Measurements from ENCODE around the gene ID3. TPM values are rescaled to one million over a fixed set of nuclear protein-coding genes. Genes with fewer than 3 reads are reported as not detected.
"Not testable (repeated sequence)": the region's sequence is repeated elsewhere in the genome, so short reads cannot be mapped to it uniquely, and the experiment has no call there.

ID3 gene
- total RNA-seq, 1 donor from 2014 or later = 30.3 TPM

- no peak for DNase-seq
These were observed 29.6 kb upstream of the ID3 start for GRCh38 chr1:23588749-23589548.

DNA sequence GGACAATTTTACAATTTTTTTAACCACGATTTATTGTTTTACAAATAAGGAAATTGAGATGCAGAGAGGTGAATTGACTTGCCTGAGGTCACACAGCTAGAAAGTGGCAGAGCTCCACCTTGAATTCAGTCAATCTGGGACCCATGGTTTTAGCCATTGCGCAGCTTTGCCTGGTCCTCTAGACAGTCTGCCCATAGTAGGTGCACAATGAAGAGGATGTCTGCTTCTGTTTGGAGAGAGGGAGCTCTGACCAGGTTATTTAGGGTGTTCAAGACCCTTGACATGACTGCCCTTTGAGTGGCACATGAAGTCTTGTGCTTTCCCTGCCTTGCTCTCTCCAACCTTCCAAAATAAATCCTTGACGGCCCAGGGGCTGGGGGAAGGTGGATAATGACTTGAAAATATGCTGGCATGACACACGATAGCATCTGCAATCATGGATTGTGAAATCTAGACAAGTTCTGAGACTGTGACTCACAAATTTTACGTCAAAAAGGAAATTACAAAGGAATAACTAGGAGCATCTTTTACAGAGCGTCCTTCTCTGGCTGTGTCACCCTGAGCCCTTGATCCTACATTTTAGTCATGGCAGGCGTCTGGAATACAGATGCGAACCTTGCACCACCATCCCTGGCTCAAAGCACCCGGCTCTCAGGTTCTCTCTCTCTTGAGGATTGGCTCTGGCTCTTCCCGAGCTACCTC is 26.2 kb upstream of the ID3 start:
- DNase-seq = no peak

DNA sequence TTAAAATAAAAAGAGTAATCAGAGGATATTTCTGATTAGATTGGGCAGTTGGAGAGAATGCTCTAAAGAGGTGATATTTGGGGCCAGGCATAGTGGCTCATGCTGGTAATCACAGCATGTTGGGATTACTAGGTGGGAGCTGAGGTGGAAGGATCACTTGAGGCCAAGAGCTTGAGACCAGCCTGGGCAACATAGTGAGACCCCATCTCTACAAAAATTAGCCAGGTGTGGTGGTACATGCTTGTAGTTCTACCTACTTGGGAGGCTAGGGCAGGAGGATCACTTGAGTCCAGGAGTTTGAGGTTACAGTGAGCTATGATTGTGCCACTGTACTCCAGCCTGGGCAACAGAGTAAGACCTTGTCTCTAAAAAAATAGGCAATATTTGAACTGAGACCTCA is 24.4 kb upstream of the ID3 start:
- not testable (repeated sequence) for DNase-seq

DNA sequence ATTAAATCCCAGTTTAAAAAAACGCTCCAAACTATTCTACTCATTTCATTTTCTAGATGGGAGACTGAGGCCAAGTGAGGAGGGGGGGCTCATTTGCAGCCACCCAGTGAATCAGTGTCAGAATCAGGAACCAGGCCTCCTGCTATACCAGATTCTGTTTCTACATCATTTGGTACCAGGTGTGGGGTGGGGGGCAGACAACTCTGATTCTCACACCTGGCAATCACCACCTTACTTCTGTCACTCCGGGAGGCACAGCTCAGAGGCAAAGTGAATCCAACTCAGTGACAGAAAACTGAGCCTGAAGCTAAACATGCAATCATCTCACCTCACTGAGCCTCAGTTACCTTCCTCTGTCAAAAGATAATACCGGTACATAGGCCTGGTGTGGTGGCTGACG is 23.5 kb upstream of the ID3 start:
- no peak for DNase-seq

- no peak for DNase-seq
These were observed 21.9 kb upstream of the ID3 start for GRCh38 chr1:23581219-23581618.

- DNase-seq = no peak
These were observed 19.7 kb upstream of the ID3 start for GRCh38 chr1:23578997-23579363.

DNA sequence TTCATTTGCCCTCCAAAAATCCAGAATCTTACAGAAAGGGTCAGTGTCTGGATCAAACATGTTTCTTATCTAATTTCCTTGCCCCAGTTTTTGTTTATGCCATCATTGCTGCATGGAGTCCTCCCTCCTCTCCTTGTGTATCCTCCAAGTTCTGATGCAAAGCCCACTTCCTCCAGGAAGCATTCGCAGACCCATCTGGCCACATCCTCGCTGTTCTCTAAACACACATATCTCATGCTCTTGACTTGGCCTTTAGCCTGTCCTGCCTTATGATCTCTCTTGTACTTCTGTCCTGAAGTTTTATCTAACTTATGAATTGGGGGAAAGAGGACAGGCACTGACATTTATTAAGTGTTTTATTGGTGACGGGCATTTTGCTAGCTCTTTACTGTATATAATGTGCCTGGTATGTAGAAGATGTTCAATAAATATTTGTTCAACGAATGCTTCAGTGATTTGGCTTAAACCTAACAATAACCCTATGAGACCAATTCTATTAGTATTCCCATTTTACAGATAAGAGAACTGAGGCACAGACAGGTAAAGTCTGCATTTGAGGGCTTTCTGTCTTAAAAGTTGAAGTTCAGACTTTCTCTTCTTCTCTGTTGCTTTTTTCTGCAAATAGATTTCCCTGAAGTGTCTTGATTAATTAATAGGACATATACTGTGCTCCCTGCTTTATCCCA is 19.2 kb upstream of the ID3 start:
- no peak for DNase-seq

GRCh38 chr1:23577056-23578004 is 18.0 kb upstream of the ID3 start:
- DNase-seq = no peak

DNA sequence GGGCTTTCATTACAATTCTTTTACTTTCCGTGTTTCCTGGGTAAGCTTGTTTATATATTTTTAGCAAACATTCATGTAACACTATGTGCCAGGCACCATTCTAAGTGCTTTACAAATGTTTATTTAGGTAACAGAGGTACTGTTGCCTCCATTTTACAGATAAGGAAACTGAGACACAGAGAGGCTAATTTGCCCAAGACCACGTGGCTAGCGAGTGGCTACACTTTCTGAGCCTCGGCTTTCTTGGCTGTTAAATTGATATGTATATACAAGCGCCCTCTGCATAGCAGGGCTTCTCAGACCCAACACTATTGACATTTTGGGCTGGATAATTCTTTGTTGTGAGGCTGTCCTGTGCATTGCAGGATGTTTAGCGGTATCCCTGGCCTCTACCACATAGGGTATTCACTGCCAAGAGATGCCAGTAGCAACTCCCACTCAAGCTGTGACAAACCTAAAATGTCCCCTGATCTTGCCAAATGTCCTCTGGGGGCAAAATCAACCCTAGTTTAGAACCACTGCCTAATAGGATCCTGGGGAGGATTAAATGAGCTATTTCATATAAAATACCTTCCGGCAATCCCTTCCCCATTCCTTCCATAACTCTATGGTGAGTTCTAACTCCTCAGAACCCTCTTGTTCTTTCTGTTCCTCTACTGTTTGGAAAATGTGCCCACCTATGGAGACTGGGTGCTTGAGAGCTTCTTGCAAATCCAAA is 17.2 kb upstream of the ID3 start:
- DNase-seq = no peak

DNA sequence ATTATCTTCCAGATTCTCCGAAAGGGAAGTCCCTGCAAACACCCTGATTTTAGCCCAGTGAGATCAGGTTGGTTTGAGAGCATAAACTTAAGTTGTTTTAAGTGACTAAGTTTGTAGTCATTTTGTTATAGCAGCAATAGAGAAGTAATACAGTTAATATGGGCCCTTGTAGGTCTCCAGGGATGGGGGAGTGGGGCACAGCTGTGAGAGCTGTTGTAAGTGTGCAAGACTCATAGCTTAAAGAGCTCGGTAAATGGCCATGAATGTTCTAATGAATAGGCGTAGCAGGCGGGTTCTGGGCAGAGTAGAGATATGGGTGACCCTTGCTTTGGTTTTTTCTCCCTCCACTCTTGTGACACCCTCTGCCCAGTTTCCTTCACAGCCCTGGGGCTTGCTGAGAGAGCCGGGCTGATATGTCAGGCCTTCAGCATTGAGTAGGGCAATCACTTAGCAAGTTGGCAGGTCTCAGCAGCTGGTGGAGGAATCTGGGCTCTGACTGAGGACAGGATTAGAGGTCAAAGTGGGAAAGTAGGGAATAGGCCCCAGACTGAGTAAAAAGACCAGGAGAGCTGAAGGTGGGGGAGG is 16.0 kb upstream of the ID3 start:
- DNase-seq = no peak

DNA sequence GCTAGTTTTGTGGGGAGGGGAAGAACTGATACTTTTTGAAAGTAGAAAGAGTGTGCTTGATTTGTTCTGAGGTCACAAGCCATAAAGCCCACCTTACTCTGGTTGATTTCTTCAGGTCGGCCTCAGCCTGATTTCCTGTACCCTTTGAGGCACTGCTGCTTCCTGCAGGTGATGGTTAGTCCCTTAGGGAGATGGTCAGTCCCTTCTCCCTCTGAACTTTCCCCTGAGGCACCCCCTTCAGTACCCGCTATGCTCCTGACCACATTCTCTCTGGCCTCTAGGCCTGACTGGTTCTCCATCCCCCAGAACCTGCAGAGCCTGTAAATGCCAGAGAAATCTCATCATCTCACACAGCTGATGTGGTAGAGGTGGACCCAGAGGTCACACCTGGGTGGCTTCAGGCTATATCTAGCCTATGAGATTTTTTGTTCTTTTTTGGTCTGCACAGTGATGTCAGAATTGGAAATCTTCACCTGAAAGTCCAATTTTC is 15.0 kb upstream of the ID3 start:
- no peak for DNase-seq

DNA sequence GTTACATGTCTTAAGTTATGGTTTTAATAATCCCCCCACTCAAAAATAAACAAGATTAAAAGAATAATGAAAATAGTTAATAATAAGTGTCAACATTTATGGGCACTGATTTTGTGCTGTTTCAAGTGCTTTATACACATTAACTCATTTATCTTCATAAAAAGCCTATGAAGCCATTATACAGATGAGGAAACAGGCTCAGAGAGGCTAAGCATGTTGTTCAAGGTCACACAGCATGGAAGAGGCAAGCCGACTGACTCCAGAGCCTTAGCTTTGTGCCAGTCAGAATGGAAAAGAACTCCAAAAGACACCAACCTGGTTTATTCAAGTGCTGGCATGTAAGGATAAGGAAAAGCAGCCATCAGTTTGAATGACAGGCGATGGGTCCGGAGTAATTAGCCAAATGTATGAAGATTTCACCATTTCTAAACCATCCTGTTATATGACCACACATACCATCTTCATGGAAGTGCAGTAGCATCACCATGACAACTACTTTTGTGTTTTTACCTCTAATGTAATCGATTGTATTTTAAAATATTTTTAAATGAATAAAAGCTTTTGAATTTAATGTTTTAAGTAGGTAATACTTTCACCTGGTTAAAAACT is 14.4 kb upstream of the ID3 start:
- no peak for DNase-seq

DNA sequence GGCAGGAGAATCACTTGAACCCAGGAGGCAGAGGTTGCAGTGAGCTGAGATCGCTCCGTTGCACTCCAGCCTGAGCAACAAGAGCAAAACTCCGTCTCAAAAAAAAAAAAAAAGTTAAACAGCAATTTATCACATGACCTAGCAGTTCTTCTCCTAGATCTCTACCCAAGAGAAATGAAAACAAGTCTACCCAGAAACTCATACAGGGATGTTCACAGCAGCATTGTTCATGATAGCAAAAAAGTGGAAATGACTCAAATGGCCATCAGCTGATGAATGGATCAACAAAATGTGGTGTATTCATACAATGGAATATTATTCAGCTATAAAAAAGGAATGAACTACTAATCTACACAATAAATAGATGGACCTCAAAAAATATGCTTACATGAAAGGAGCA is 12.2 kb upstream of the ID3 start:
- no peak for DNase-seq

DNA sequence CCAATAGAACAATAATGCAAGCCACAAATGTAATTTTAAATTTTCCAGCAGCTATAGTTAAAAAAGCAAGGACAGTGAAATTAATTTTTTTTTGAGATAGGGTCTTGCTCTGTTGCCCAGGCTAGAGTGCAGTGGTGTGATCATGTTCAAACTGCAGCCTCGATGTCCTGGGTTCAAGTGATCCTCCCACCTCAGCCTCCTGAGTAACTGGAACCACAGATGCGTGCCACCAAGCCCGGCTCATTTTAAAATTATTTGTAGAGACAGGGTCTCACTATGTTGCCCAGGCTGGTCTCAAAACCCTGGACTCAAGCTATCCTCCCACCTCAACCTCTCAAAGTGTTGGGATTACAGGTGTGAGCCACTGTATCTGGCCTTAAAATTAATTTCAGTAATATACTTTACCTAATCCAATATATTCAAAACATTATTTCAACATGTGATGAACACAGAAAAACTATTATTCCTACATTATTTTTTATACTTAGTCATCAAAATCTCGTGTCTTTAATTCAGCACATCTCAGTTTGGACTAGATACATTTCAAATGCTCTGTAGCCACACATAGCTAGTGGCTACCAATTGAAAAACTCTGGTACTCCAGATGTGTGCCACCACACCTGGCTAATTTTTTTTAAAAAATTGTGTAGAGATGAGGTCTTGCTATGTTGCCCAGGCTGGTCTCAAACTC is 10.8 kb upstream of the ID3 start:
- no peak for DNase-seq

GRCh38 chr1:23568608-23569383 is 9.5 kb upstream of the ID3 start:
- DNase-seq = no peak

DNA sequence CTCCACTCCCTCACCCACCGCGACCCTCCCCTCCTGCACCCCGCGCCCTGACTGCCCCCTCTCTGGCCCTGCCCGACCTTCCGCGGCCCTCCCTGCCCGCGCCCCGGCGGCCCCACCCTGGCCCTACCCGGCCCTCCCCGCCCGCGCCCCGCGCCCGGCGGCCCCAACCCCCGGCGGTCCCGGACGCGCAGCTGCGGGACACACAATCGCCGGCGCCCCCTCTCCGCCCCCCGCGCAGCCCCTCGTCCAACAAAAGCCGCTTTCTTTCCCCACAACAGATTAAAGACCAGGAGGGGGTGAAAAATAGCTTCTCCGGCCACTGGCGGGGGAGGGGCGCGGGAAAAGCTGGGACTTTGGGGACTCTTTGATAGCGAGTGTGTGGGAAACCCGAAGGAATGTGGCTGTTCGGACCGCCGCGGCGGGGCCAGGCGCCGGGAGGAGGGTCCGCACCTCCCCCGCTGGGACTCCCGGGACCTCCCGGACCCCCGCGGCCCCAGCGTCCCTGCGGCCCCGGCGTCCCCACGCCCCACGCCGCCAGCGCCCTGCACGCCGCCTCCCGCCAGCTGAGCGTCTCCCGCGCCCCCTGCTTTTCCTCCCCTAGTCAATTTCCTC is 8.8 kb upstream of the ID3 start:
- peak; percentile 36 for DNase-seq

DNA sequence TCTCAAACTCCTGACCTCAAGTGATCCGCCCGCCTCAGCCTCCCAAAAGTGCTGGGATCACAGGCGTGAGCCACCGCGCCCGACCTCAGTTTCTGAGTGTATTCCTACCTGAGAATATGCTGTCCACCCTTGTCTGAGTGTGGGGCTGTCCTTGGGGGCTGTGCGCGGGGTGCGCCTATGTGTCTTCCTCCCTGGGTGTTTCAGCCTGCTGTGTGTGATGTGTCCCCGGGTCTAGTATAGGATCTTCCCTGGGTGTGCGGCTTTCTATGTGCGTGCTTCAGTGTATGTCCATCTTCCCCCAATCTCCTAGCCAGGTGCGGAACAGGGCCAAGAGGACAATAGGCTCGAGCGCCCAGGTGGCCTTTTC is 8.3 kb upstream of the ID3 start:
- no peak for DNase-seq

- DNase-seq = no peak
These were observed 7.0 kb upstream of the ID3 start for GRCh38 chr1:23566304-23566703.

GRCh38 chr1:23565776-23566175 is 6.5 kb upstream of the ID3 start:
- DNase-seq = no peak

Measured in occipital lobe (tissue), 2 donors.